ENCODE data around the gene KRT7.
"Not testable (repeated sequence)": the region's sequence is repeated elsewhere in the genome, so short reads cannot be mapped to it uniquely, and the experiment has no call there.

The KRT7 gene

DNA sequence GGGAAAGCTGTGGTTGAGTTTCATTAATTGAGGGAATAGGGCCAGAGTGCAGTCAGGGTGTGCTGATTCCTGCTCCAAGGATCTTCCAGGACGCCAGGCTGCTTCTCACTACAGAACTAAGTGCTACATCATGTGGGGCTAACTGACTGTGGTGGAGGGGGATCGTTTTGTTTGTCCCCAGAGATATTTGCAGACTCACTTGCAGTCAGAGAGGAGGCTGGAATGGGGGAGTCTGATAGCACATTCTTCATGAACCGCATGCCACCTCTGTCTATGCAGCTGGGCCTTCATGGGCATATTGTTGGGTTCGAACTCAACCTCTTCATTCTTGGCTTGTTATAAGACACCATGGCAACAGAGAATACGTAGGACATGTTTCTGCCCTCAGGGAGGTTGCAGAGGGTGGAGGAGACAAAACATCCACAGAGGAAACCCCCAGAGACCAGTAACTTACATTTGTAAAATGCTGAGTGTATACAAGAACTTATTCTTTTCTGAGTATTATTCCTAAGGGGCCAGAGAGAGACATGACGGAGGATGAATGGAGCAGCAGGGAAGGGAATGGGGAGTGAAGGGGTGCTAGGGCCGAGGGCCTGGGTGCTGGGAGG, 13.0 kb downstream of the KRT7 start:
- no peak for DNase-seq

DNA sequence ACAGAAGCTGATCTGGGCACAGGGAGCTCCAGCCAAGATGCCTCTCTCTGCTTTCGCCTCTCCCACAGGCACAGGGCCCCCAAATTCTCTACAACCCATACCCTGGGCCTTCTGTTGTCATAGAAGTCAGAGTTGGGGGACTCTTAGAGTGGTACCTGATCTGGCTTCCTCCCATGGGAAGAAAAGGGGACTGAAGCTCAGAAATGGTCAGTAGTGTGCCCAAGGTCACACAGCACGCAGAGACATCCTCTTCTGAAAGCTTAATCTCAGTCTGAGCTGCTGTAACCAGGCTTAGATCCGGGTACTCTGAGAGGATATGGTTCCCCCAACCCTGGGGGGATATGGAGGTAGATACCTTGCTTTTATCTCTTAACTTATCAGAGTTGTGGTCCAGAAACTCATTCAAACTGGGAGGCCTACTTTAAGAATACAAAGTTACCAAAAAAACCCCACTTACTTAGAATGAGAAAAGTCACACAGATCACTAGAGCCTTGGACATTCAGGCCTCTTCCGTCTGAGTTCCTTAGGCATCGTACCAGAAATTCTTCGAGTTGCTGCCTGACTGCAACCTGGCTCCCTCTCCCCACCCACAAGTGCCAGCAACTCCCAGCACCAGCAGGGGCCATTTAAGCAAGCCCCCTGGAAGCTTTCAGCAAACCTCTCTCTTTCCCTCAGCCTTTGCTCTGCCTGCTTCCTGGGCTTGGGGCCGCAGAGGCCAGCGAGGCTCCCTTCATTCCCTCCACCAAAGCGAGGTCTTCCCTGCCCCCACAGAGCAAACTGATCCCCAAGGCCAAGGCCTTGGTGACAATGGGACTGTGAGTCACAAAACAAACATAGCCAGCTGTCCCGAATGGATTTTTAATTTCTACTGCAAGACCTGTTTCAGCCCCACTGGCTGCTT, 13.9 kb downstream of the KRT7 start:
- no peak for DNase-seq

DNA sequence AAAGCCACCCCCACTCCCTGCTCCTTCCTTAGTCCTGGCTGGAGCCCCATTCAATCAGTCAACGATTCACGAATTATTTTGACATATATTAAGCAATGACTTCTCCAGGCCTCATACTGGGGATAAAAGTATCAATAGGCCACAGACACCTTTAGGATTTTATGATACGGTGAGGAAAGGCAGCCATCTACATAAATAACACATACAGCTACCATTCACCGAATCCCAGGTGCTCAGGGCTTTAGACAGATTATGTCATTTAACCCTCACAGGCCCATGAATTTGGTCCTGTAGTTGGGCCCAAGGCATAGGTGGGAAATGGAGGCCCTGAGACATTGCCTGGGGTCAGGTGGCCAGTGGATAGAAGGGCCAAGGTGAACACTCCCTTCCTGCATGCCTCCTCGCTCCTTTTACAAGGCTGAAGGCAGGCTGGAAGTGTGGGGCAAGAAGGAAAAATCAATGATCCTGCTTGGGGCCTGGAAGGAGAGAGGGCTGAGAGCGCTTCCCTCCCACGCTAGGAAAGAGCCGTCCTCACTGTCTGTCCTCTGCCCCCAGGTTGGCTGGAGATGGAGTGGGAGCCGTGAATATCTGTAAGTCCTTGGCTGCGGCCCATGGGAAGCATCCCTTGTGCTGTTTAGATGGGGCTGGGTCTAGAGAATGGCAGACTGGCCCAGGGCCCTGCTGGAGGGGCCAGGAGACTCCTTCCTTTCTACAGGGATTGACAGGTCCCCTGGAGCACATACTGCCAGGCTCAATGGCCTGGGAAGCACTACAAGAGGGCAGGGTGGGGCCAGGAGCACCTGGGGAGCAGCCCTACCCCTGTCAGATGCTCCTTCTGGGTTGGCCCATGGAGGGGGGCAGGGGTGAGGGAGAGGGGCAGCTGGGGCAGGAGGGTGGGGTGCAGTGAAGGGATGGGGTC, 14.8 kb downstream of the KRT7 start:
- peak; percentile 47 for DNase-seq

DNA sequence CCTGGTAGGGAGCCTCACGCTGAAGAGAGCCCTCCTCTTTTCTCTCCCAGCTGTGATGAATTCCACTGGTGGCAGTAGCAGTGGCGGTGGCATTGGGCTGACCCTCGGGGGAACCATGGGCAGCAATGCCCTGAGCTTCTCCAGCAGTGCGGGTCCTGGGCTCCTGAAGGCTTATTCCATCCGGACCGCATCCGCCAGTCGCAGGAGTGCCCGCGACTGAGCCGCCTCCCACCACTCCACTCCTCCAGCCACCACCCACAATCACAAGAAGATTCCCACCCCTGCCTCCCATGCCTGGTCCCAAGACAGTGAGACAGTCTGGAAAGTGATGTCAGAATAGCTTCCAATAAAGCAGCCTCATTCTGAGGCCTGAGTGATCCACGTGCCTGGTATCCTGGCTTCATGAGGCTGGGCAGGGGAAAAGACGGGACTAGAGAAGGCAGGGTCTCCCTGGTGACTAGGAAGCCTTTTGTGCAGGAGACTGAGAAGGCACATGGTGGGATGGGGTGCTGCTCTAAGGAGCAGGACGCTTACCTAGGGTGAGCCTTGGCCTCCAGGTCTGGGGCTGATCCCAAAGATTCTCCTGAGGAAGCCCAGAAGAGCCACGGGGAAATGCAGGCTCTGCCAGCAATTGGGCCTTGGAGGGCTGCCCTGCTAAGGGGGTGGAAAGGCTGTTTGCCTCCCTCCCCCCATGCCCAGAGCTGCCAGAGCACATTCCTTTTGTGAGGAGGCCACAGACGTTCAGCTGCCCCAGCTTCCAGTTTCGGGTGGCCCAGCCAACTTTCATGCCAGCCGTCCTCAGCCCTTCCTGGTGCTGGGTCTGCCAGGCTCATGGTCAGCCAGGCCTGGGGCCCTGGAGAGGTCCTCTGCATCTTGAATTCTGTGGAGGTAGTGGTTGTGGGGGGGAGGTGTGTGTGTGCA, 15.8 kb downstream of the KRT7 start:
- peak; percentile 56 for DNase-seq

DNA sequence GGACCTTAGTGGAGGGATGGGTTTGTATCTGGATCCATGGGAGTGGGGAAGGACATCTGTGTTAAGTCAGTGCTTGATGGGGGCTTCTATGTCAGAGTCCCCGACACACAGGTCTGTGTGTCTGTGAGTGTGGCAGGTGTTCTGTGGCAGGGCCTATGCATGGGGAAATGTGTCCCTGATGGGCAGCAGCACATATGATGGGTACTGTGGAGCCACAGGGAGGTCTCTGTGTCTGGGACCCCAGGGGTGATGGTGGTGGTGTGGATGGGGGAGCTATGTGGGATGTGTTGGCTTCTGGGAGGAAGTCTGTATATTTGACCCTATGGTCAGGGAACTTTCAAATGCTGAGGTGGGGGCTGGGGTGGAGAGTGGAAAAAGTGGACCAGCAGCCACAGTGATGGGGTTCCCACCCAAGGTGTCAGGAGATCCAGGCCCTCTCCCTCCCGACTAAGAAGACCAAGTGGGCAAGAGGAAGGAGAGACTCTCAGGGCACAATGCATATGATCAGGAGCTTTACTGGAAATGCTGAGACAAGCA, 16.5 kb downstream of the KRT7 start:
- peak; percentile 43 for DNase-seq

DNA sequence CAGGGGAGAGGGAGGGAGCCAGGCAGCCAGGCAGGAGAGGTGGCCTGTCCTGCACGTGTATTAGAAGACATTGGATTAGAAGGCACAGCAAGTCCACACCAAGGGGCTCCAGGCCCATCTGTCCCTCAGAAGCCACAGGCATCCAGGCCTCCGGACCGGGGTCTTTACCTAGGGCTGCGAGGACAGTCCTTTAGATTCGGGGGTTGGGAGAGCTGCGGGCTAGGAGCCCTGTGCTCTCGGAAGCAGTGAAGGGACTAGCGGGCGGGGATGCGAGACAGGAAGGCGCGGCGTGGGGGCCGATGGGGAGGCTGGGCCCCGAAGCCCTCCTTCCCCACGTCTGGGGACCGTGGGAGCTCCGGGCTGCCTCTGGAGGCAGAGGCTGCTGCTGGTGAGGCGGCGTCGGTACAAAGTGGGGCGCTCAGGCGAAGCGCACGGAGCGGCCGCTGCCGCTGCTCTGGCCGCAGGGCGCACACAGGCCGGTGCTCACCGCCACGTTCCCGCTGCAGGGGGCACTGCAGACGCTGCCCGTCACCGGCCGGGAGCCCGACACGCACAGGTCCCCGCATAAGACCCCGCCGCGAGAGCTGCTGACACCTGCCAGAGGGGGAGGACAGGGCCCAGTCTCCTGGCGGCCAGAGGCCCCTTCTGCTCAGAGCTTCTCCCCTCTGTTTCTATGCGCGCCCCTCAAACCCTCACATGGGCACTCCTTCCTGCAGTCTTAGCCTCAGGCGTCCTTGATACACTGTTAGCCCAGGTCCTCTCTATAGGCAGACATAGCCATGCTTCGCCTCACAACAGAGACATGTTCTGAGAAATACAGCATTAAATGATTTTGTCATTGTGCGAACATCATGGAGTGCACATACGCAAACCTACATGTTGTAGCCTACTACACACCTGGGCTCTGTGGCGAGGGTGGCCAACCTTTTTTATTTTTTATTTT, 17.3 kb downstream of the KRT7 start:
- DNase-seq, result peak; percentile 73

DNA sequence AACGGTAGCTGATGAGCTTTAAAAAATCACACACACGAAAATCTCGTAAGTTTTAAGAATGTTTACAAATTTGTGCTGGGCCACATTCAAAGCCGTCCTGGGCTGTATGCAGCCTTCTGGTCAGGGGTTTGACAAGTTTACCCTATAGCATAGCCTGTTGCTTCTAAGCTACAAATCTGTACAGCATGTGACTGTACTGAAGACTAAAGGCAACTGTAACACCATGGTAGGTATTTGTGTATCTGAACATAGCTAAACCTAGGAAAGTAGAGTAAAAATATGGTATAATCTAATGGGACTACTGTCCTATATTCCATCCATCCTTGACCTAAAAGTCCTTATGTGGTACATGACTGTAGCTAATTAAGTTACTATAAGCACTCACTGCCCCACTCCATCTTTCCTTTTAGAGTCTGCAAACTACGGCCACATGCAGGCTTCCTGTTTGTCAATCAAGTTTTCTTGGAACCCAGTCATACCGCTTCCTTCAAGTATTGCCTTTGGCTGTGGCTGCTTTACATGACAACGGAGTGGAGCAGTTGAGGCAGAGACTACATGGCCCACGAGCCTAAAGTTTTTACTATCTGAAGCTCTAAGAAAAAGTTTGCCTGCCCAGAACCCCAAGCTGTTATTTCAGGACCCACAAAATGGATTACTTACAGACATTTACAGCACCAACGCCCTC, 18.5 kb downstream of the KRT7 start:
- peak; percentile 8 for DNase-seq

DNA sequence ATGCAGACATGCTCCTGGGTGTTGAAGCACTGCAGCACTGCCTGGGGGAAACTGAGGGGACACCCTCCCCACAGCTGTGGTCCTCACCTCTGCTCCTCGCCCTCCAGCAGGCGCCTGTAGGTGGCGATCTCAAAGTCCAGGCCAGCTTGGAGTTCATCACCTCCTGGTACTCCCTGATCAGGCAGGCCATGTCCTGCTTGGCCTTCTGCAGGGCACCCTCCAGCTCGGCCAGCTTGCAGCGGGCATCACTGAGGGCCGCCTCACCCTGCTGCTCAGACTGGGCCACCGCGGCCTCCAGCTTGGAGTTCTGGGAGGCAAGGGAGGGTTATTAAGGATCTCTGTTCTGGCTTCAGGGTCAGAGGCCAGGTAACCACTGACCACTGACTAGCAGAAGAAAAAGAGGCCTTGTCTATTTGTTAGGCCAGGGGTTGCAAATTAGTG, 19.2 kb downstream of the KRT7 start:
- DNase-seq, result not testable (repeated sequence)

DNA sequence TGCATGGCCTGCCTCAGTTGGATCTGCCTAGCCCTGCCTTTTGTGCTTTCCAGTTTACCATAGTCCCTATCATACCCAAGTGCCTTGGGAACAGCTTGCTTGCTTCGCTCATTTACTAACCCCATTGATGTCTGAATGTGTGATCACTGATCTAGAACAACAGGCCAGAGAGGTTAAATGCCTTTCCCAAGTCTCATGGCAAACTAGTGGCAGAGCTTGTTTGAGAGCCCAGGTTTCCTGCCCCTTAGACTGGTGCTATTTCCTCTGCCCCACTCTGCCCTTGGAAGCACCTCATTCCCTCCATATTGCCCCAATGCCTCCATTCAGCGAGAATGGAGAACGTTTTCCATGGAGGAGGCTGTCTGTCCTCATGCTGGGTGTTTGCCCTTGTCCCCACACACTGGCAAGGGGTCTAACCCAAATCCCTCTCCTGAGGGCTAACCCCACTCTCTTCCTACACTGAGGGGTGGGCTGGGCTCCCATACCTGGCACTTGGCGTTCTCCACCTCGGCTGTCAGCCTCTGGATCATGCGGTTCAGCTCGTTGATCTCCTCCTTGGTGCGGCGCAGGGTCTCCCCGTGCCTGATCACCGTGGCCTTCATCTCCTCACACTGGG, 19.8 kb downstream of the KRT7 start:
- DNase-seq, result no peak

DNA sequence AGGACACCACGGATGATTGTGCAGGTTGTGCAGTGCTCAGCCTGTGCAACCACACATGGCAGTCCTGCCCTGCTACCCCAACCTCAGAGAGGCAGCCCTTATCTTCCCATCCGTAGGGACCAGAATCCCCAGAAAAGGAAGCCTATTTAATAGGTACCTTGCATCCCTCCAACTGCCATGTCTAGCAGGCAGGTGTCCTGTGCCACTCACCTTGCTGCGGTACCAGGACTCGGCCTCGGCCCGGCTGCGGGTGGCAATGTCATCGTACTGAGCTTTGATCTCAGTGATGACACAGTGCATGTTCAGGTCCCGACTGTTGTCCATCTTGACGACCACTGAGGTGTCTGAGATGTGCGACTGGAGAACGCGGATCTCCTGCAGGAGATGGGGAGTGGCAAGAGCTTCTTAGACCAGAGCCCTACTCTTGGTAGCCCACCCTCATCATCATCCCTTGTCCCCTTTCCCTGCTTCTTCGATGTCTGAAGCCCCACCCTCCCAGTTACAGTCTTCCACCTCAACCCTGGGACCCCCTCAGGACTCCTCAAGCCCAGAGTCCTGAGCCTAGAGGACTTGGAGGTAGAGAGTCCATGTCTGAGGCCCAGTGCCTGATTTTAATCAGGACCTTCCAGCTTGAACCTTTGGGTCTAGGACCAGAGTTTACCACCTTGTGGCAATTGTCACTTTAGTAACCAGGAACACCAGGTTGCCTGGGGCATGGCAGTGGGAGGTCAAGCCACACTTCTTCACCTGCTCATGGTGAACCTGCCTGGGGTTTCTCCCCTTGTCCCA, 20.5 kb downstream of the KRT7 start:
- DNase-seq, result no peak

DNA sequence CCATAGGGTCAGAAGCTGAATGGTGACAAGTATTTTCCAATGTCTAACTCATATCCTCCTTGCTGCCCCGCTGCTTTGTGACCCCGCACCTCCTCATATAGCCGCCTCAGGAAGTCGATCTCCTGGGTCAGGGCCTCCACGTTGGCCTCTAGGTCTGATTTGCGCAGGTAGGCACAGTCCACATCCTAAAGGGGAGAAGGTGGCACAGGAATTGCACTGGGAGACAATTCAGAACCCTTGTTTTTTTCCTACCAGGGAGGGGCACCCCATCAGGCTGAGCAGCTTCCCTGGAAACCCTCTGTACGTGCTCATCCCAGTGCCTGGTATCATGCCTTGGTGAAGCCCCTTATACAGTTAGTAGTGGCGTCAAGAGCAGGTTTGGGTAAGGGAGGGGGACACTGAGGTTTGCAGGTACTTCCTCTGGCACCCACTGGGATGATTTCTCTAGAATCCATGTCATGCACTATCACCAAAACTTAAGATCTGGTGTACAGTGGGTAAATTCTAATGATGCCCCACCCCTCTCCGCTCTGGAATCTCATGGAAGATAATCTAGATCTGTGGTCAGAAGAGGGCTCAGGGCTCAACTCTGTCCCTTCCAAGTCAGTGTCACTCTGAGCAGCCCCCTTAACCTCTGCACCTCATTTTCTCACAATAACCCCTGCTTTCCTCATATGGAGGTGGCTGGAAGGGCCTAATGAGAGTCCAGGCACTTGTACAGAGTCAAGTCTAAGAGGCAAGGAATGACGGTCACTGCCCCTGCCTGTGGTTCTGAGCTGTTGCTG, 21.3 kb downstream of the KRT7 start:
- DNase-seq, result no peak

DNA sequence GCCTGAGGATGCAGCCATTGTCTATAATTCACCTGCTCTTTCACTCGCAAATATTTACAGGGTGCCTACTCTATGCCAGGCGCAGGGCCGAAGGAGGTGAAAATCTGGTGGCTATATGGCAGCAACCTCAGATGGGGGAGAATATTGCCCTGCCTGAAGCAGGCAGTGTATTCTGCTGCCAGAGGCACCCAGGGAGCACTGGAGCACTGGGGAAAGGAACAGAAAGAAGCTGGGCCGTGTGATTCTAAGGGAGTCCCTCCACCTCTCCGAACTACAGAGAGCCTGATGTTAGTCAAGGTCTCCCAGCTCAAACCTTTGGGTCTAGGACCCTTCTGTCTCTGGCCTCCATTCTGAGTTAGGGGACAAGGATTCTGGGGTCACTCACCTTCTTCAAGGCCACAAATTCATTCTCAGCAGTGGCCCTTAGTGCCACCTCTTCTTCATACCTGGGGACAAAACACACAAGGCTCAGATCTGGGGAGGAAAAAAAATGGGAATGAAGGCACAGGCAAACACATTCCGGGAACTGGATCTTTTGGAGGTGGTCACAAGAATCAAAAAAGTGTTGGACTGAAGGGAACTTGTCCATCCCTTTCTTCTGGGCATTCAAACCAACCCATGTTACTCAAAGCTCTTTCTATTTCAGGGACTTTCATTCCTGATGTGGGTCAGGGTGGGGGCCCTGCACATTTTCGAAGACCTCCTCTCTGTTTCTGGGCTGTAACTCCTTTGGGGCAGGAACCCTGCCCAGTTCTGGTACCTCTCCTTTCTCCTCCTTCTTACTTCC, 22.1 kb downstream of the KRT7 start:
- no peak for DNase-seq

DNA sequence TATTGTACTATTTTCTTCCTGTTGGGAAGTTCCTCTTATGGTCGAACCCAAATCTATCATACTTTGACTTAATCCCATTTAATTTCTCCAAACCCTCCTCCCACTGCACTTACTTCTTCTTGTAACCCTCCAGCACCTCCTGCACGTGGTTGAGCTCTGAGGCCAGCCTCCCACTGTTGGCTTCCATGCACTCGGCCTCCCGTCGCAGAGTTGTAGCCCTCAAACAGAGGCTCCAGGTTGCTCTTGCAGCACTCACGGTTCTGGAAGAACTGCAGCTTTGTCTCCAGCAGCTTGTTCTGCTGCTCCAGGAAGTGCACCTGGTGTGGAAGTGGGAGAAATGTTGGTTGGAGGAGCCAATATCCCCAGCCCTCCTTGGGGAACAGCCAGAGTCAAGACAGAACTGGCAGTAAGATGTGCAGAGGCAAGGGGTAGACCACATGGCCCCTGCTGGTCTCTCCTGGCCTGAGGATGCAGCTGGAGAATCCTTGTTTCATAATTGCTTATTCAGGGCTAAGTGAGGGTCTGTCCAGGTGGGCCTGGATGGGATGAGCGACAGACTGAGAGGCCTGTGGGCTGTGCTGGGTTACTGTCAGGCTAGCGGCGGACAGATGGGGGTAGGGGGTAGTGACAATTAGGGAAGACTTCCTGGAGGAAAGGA, 23.0 kb downstream of the KRT7 start:
- no peak for DNase-seq

DNA sequence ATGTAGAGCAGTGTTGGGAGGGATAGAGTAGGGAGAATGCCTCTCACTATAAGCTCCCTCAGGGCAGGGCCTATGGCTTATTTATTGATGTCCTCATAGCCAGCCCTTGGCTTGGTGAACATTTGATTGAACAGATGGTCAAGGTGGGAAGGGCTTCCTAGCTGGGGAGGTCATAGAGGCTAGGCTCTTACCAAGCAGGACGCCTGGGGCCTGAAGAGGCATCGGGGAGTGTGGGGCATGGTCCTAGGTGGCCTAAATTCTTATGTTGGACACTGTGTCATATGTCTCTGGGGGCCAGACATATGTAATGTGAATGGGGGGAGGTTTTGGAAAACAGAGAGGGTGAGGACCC, 23.5 kb downstream of the KRT7 start:
- no peak for DNase-seq

DNA sequence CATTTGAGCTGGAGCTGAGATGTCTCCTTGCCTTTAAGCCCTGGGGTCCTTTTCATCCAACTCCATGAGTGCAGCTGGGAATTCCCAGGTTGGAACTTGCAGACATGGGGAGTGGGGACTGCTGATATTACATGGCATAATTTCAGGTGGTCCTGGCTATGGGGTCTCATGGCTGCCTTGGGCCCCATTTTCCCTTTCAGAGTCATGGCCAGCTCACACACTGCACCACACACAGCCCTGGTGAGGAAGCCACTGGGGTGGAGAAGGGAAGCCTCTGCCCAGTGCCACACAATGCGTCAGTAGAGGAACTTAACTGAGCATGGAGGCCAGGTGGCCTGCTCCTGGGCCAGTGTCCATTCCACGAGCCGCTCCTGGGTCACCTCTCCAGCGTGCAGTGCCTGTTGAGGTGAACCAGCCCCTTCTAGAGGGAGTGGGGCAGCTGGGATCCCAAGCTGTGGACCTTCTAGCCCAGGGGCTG, 24.1 kb downstream of the KRT7 start:
- DNase-seq, result no peak

DNA sequence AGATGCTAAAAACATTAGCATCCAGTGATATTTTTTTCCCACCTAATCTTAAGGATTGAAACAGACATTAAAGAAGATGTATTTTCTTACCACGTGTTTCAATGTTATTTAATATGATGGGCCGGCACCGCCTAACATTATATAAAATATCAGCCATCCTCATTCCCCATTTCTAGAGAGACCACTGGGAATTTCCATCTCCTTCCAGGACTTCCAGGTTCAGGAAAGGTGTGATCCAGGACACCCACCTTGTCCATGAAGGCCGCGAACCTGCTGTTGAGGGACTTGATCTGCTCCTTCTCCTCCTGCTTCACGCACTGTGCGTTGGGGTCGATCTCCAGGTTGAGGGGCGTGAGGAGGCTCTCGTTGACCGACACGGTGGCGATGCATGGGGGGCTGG, 24.9 kb downstream of the KRT7 start:
- not testable (repeated sequence) for DNase-seq
